SU-DHL-6 (cell line): Measurements from ENCODE around the gene BCO1.
"Not testable (repeated sequence)": the region's sequence is repeated elsewhere in the genome, so short reads cannot be mapped to it uniquely, and the experiment has no call there.

Experiments used
- H2AFZ ChIP-seq: fragments of 200-600 bp; sonication (generic); 2 replicates; pipeline ENCODE4 v1.6.1; 2014; ENCODE audit warnings: low read depth, mild to moderate bottlenecking, moderate library complexity, mixed read lengths, antibody characterized with exemption, low read length; ENCODE audit not compliant: severe bottlenecking
- H3F3A ChIP-seq: fragments of 200-600 bp; shearing (Covaris generic); 2 replicates; pipeline ENCODE4 v1.6.0; 2016; ENCODE audit warnings: antibody characterized with exemption, mild to moderate bottlenecking; ENCODE audit not compliant: insufficient read depth
- H3K27ac ChIP-seq: fragments of 200-600 bp; sonication (generic); 2 replicates; pipeline ENCODE4 v1.5.1; 2016; ENCODE audit warnings: low read depth, mild to moderate bottlenecking, low read length, moderate library complexity, mixed read lengths
- H3K27me3 ChIP-seq: fragments of 200-600 bp; sonication (generic), shearing (Covaris generic); 2 replicates; pipeline ENCODE4 v1.6.0; 2014; ENCODE audit warnings: mild to moderate bottlenecking, low read length
- H3K36me3 ChIP-seq: fragments of 200-600 bp; sonication (generic); 2 replicates; pipeline ENCODE4 v1.6.1; 2014; ENCODE audit warnings: mild to moderate bottlenecking, low read length, mixed read lengths
- H3K4me2 ChIP-seq: fragments of 300-600, 200-600 bp; shearing (Covaris generic), sonication (generic); 2 replicates; pipeline ENCODE4 v1.6.0; 2014; ENCODE audit warnings: low read length, low read depth, mild to moderate bottlenecking; ENCODE audit not compliant: poor library complexity, severe bottlenecking
- H3K4me3 ChIP-seq: fragments of 200-600 bp; sonication (generic); 2 replicates; pipeline ENCODE4 v1.5.1; 2014; ENCODE audit warnings: antibody characterized with exemption, low read length, mild to moderate bottlenecking, mixed read lengths; ENCODE audit not compliant: insufficient read depth, poor library complexity, severe bottlenecking
- H3K79me2 ChIP-seq: fragments of 200-600 bp; sonication (generic); 2 replicates; pipeline ENCODE4 v1.6.1; 2014; ENCODE audit warnings: mild to moderate bottlenecking, low read length, moderate library complexity; ENCODE audit not compliant: insufficient read depth
- H3K9ac ChIP-seq: fragments of 200-600 bp; sonication (generic); 2 replicates; pipeline ENCODE4 v1.7.0; 2014; ENCODE audit warnings: mild to moderate bottlenecking, low read length
- H3K9me2 ChIP-seq: fragments of 200-600 bp; sonication (generic); replicated peaks from 2 replicates; pipeline ENCODE4 v1.6.1; 2014; ENCODE audit warnings: low read length; ENCODE audit not compliant: insufficient read depth
- H3K9me3 ChIP-seq: fragments of 200-600 bp; sonication (generic); 2 replicates; pipeline ENCODE4 v1.6.1; 2014; ENCODE audit warnings: low read length, mixed read lengths; ENCODE audit not compliant: insufficient read depth
- H4K20me1 ChIP-seq: fragments of 200-600 bp; sonication (generic); 2 replicates; pipeline ENCODE4 v1.6.1; 2014; ENCODE audit warnings: low read depth, mild to moderate bottlenecking, antibody characterized with exemption, low read length, moderate library complexity, mixed read lengths
- CTCF ChIP-seq: fragments of 200-600 bp; sonication (generic); IDR thresholded peaks from one replicate; pipeline ENCODE4 v1.5.1; 2017; ENCODE audit warnings: antibody characterized with exemption, mild to moderate bottlenecking, low read length, moderate library complexity; ENCODE audit not compliant: insufficient read depth, poor library complexity, severe bottlenecking
- EZH2phosphoT487 ChIP-seq: fragments of 200-600 bp; sonication (generic), shearing (Covaris generic); conservative IDR thresholded peaks from 2 replicates; pipeline ENCODE4 v1.6.1; 2018; ENCODE audit warnings: mild to moderate bottlenecking, antibody characterized with exemption, low read length, moderate library complexity, mixed read lengths

The BCO1 gene

GRCh38 chr16:81219151-81219550 lies 19.3 kb upstream of the BCO1 start:
- TF ChIP-seq EZH2phosphoT487 (no peak), CTCF (no peak)
- no peak overlapping the region for H3K4me3 ChIP-seq
- H4K20me1 ChIP-seq: no peaks in the 10 kb centered on the region
- no peaks in the 10 kb centered on the region for H3K9me2 ChIP-seq
- no peaks in the 10 kb centered on the region for H3K79me2 ChIP-seq
- no peaks in the 10 kb centered on the region for H3K9me3 ChIP-seq
- H3K9ac ChIP-seq: no peak overlapping the region
- H3K36me3 ChIP-seq: no peaks in the 10 kb centered on the region
- no peak overlapping the region for H2AFZ ChIP-seq
- H3K27me3 ChIP-seq: no peaks in the 10 kb centered on the region
- no peak overlapping the region for H3K4me2 ChIP-seq
- H3K27ac ChIP-seq: no peak overlapping the region
- H3F3A ChIP-seq: no peaks in the 10 kb centered on the region

DNA sequence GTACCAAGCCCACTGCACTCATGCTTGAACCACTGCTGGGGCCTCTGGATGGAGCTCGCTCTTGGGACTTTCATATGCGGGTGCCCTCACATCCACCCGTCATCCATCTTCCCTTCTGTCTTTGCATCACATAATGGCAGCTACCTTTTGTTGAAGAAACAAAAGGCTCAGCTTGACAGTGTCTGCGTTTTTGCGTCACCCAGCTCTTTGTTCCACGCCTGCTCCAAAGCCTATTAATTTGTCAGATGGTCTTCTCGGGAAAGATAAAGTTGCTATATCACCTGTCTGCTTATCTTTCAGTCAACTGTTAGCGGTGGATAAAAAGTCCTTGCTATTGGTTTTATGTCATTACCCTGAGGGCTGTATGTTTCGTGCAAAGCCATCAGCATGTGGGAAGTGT lies 18.1 kb upstream of the BCO1 start:
- H2AFZ ChIP-seq: no peak overlapping the region
- H3K27me3 ChIP-seq: no peaks in the 10 kb centered on the region
- no peaks in the 10 kb centered on the region for H3K79me2 ChIP-seq
- H3K9me2 ChIP-seq: no peaks in the 10 kb centered on the region
- no peak overlapping the region for H3K4me3 ChIP-seq
- H3K36me3 ChIP-seq: no peaks in the 10 kb centered on the region
- H3F3A ChIP-seq: no peaks in the 10 kb centered on the region
- no peak overlapping the region for H3K4me2 ChIP-seq
- TF ChIP-seq CTCF (no peak), EZH2phosphoT487 (no peak)
- no peak overlapping the region for H3K9ac ChIP-seq
- no peak overlapping the region for H3K27ac ChIP-seq
- H4K20me1 ChIP-seq: no peaks in the 10 kb centered on the region
- no peaks in the 10 kb centered on the region for H3K9me3 ChIP-seq

- no peak for TF ChIP-seq CTCF
- TF ChIP-seq EZH2phosphoT487: no peak
- no peak overlapping the region for H3K4me3 ChIP-seq
- no peaks in the 10 kb centered on the region for H3K27me3 ChIP-seq
- no peaks in the 10 kb centered on the region for H4K20me1 ChIP-seq
- no peaks in the 10 kb centered on the region for H3K9me3 ChIP-seq
- H3K79me2 ChIP-seq: no peaks in the 10 kb centered on the region
- H3K9ac ChIP-seq: no peak overlapping the region
- H2AFZ ChIP-seq: no peak overlapping the region
- H3K27ac ChIP-seq: no peak overlapping the region
- no peaks in the 10 kb centered on the region for H3K36me3 ChIP-seq
- no peaks in the 10 kb centered on the region for H3K9me2 ChIP-seq
- H3K4me2 ChIP-seq: no peak overlapping the region
- no peaks in the 10 kb centered on the region for H3F3A ChIP-seq
These were observed 16.8 kb upstream of the BCO1 start for GRCh38 chr16:81221731-81222130.

- Histone ChIP-seq H3K36me3 (no peaks in the 10 kb centered on the region), H3K27ac (no peak overlapping the region), H3K27me3 (no peaks in the 10 kb centered on the region), H3K9me3 (no peaks in the 10 kb centered on the region), H3K9ac (no peak overlapping the region), H2AFZ (no peak overlapping the region), H3F3A (no peaks in the 10 kb centered on the region), H3K79me2 (no peaks in the 10 kb centered on the region), H4K20me1 (no peaks in the 10 kb centered on the region), H3K4me3 (no peak overlapping the region), H3K4me2 (no peak overlapping the region), H3K9me2 (no peaks in the 10 kb centered on the region)
- TF ChIP-seq EZH2phosphoT487 (no peak), CTCF (no peak)
These were observed 13.7 kb upstream of the BCO1 start for GRCh38 chr16:81224824-81225223.

DNA sequence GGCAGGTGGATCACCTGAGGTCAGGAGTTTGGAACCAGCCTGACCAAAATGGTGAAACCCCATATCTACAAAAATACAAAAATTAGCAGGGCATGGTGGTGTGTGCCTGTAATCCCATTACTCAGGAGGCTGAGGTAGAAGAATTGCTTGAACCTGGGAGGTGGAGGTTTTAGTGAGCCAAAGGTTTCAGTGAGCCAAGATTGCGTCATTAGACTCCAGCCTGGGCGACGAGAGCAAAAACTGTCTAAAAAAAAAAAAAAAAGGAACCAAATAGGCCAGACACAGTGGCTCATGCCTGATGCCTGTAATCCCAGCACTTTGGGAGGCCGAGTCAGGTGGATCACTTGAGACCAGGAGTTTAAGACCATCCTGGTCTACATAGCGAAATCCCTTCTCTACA lies 12.8 kb upstream of the BCO1 start:
- H3K9me2 ChIP-seq, H2AFZ ChIP-seq, H3F3A ChIP-seq, H4K20me1 ChIP-seq, H3K4me2 ChIP-seq, H3K4me3 ChIP-seq, H3K27me3 ChIP-seq, H3K27ac ChIP-seq, H3K36me3 ChIP-seq, H3K79me2 ChIP-seq, H3K9me3 ChIP-seq, H3K9ac ChIP-seq: not testable (repeated sequence)
